Measurements from ENCODE around the gene HSPB6. TPM values are rescaled to one million over a fixed set of nuclear protein-coding genes. Genes with fewer than 3 reads are reported as not detected.

The HSPB6 gene
- total and polyA plus RNA-seq, 8 donors, result 3.4 to 59.8 (median 14.8) TPM

DNA sequence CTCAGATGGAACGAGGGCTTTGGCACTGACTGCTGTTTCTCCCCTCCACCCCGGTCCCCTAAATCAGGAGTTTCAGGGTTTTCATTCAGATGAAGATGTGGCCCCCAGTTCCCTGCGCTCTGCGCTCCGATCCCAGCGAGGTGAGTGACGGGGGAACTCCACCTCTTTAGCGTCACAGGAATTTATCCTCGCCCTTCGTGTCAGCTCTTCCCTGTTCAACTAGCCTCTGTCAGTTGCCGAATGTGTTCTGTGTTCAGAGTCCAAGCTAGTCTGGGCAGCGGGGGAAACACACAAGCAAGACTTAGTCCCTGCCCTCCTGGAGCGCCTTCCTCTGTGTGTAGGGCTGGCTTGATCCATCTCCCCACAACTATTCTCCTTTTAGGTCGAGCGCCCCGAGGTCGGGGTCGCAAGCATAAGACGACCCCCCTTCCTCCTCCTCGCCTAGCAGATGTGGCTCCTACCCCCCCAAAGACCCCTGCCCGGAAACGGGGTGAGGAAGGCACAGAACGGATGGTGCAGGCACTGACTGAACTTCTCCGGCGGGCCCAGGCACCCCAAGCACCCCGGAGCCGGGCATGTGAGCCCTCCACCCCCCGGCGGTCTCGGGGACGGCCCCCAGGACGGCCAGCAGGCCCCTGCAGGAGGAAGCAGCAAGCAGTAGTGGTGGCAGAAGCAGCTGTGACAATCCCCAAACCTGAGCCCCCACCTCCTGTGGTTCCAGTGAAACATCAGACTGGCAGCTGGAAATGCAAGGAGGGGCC lies 37.2 kb downstream of the HSPB6 start:
- no peaks in the 10 kb centered on the region for H3K9me3 ChIP-seq
- H3K36me3 ChIP-seq, result peaks cover 8 to 31% (median 27%) of the 10 kb centered on the region in 3 donors
- no peaks in the 10 kb centered on the region for H3K27me3 ChIP-seq
- FAIRE-seq (no peak), DNase-seq (peak in 3 of 6 donors; percentile 42 to 70 (median 48)), ATAC-seq (no peak)
- WGBS, 2 donors, result 69 to 80% methylated on average over 30 to 32 of the region's 32 CpGs
- peaks cover 6 to 15% (median 8%) of the 10 kb centered on the region in 3 donors for H3K4me1 ChIP-seq
- no peak overlapping the region for H3K27ac ChIP-seq
- no peak for TF ChIP-seq CTCF (IDR thresholded peaks at IDR 0.05)
- peak overlapping the region in 2 of 4 donors; percentile 89 to 92 for H3K4me3 ChIP-seq
- intact Hi-C loops (cut with DNase I), result loop anchor here in 1 of 3 donors (10.0 kb wide), 1 partner anchor 175 kb away; the partner anchor contains the start of gene TMEM147

GRCh38 chr19:35718345-35719041 lies 38.3 kb downstream of the HSPB6 start:
- DNase-seq (peak; percentile 56 to 89 (median 69)), FAIRE-seq (no peak), ATAC-seq (no peak)
- intact Hi-C loops (cut with DNase I), result no loop called here
- no peaks in the 10 kb centered on the region for H3K9me3 ChIP-seq
- H3K36me3 ChIP-seq, result peaks cover 6 to 20% (median 16%) of the 10 kb centered on the region in 3 donors
- H3K27ac ChIP-seq, result peak overlapping the region; percentile 62 to 79 (median 72)
- no peak for TF ChIP-seq CTCF (IDR thresholded peaks at IDR 0.05)
- H3K4me3 ChIP-seq, result peak overlapping the region; percentile 83 to 92 (median 90)
- WGBS, 2 donors, result 0 to 1% methylated on average over 29 to 42 of the region's 42 CpGs
- no peaks in the 10 kb centered on the region for H3K27me3 ChIP-seq
- H3K4me1 ChIP-seq, result peaks cover 6 to 15% (median 8%) of the 10 kb centered on the region in 3 donors

- H3K4me1 ChIP-seq, result peaks cover 6 to 15% (median 8%) of the 10 kb centered on the region in 3 donors
- intact Hi-C loops (cut with DNase I), result no loop called here
- FAIRE-seq (no peak), DNase-seq (peak in 2 of 6 donors; percentile 94 to 97), ATAC-seq (peak in 3 of 4 donors; percentile 71 to 73 (median 71))
- H3K27ac ChIP-seq, result peak within 1 kb of the TSS; percentile 65 to 85 (median 76)
- peak within 1 kb of the TSS; percentile 83 to 92 (median 90) for H3K4me3 ChIP-seq
- TF ChIP-seq CTCF (IDR thresholded peaks at IDR 0.05), result no peak
- peaks cover 5 to 13% (median 12%) of the 10 kb centered on the region in 3 donors for H3K36me3 ChIP-seq
- WGBS, 2 donors, result 1% methylated on average over 54 to 101 of the region's 109 CpGs
- no peaks in the 10 kb centered on the region for H3K27me3 ChIP-seq
- no peaks in the 10 kb centered on the region for H3K9me3 ChIP-seq
Measured at GRCh38 chr19:35717665-35718344, 39.0 kb downstream of the HSPB6 start, which contains the start of gene KMT2B. KMT2B (plus strand) TSS chr19:35718003; CDS start chr19:35718019, 16 bp downstream.

DNA sequence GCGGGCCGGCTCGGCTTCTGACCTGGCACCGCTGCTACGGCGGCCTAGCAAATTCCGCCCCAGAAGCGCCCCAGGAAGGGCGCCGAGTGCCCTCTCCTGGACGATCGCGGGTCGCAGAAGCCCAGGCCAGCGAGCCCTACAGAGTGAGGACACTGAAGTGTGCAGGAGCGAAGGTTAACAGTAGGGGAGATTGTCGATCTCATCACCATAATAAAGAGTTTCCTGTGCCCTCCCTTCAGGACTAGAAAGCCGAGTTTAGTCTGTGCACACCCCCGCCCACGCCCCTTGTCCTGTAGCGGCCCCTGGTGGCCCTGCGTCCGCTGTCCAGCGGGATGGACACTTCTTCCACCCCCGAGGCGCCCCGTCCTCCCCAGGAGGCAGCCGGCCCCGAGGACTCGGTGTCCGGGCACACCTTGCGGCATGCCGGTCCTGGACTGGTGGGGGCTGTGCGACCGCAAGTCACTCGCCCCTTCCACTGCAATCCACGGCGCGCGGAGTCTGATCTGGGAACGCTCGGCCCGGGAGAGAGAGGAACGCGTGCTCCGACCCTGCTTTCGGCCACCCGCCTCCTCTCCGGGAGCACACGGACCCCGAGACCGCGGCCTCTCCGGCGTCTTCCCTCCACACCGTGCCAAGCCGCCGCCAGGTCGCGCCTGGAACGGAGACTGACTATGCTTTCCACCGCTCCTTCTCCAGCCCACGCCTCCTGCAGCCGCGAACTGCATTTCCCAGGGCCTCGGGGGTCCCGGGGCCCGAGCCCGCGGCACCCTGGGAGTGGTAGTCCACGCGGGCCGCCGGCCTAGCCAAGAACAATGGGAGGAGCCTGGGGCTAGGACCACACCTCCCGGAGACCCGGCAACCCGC lies 39.8 kb downstream of the HSPB6 start:
- H3K4me1 ChIP-seq, result peaks cover 6 to 15% (median 8%) of the 10 kb centered on the region in 3 donors
- H3K27me3 ChIP-seq, result no peaks in the 10 kb centered on the region
- 0 to 1% methylated on average over 67 to 77 of the region's 77 CpGs for WGBS, 2 donors
- intact Hi-C loops (cut with DNase I), result no loop called here
- H3K27ac ChIP-seq, result peak overlapping the region; percentile 65 to 85 (median 76)
- H3K36me3 ChIP-seq, result peaks cover 0 to 6% (median 4%) of the 10 kb centered on the region in 3 donors
- DNase-seq (peak; percentile 90 to 98 (median 96)), FAIRE-seq (no peak), ATAC-seq (peak; percentile 88 to 94 (median 90))
- H3K4me3 ChIP-seq, result peak overlapping the region; percentile 76 to 92 (median 84)
- peak; percentile 67 to 89 (median 72) for TF ChIP-seq CTCF (IDR thresholded peaks at IDR 0.05)
- H3K9me3 ChIP-seq, result no peaks in the 10 kb centered on the region
